GM18868 (cell line): ENCODE data around the gene NUBPL.
A peak's percentile ranks its signal among the peaks of the same experiment; 100 is the strongest.
"Not testable (repeated sequence)": the region's sequence is repeated elsewhere in the genome, so short reads cannot be mapped to it uniquely, and the experiment has no call there.

ENCODE experiments used
- ATAC-seq: cut with Tn5 transposase; IDR thresholded peaks from one replicate; pipeline ENCODE4 v1.9.1; 2021; ENCODE audit warnings: mild to moderate bottlenecking, moderate library complexity; ENCODE audit not compliant: unreplicated experiment

The NUBPL gene

DNA sequence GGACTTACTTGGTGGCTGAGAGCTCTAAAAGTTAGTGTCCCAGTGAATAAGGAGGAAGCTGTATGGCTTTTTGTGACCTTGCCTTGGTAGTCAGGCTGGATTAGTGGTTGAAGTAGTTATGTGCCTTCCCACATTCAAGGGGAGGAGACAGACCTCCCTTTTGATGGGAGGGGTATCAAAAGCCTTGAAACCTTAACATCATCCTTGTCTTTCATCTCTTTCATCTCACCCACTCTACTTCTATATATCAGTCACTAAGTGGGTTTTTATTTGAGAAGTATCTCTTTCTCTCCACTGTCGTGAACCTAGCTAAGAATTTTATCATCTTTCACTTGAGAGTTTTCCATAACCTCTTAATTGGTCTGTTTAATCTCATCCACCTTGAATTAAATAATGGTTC, 15.7 kb downstream of the NUBPL start:
- no peak for ATAC-seq

- ATAC-seq, result no peak
Measured at GRCh38 chr14:31578266-31578665, 17.1 kb downstream of the NUBPL start.

- ATAC-seq, result no peak
Measured at GRCh38 chr14:31578792-31579501, 17.7 kb downstream of the NUBPL start.

- ATAC-seq, result no peak
Measured at GRCh38 chr14:31580234-31580633, 19.0 kb downstream of the NUBPL start.

DNA sequence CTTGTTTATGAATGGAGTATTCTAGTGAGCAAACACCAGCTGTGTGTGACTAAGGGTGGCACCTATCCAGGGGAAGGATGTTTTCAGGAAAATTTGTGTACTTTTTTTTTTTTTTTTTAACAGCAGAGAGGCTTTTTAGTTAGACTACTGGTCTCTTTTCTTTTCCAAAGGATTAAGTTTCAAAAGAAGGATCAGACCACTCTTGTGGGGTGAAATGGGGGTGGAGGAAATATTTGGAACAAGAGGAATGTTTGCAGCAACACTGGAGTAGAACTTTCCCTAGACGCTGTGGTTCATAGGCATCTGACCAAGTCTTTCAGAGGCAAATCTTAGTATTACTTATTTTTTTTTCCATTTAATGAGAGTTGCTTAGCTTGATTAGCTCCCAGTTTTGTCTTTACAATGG, 21.1 kb downstream of the NUBPL start:
- no peak for ATAC-seq

DNA sequence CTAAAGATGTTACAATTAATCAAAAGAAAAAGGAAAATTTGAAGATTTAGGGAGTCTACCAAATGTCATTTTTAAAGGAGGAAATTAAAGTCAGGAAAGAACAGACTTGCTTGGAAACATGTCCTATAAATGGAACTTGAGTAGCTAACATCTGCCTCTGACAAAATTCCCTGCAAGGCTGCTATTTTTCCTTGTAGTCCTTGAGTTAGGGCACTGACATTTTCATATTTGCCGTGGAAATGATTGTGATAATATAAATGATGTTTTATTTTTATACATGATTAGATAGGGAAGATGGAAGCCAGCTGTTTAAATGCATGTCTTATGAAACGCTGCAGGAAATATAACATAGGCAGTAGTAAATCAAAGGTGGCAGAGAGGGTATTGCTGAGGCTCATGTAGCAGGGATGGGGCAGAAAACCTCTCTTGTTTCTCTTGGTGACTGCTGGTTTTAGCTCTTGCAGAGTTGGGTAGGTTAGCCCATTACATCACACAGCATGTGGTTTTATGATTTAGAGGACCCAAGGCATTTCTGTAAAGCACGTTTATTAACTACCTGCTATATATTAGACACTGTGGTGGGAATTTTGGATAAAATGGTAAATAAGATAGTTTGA, 21.7 kb downstream of the NUBPL start:
- ATAC-seq, result no peak

GRCh38 chr14:31590206-31590605, 29.0 kb downstream of the NUBPL start:
- ATAC-seq, result no peak

GRCh38 chr14:31592122-31592521, 30.9 kb downstream of the NUBPL start:
- ATAC-seq, result no peak

DNA sequence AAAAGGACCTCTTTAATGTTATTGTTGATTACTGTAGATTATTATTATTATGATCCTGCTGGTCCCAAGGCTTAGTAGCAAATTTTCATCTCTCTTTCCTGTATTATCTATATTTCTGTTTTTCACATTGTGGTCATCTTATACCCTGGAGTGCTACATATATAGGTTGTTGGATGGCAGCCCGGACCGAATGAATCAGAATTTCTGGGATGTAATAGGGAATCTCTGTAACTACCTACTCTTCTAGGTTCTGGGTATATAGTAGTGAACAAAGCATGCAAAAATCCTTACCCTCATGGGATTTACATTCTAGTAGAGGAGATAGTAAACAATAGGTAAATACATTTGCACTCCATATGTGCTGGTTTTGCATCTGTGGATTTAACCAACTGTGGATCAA, 31.4 kb downstream of the NUBPL start:
- ATAC-seq, result no peak

DNA sequence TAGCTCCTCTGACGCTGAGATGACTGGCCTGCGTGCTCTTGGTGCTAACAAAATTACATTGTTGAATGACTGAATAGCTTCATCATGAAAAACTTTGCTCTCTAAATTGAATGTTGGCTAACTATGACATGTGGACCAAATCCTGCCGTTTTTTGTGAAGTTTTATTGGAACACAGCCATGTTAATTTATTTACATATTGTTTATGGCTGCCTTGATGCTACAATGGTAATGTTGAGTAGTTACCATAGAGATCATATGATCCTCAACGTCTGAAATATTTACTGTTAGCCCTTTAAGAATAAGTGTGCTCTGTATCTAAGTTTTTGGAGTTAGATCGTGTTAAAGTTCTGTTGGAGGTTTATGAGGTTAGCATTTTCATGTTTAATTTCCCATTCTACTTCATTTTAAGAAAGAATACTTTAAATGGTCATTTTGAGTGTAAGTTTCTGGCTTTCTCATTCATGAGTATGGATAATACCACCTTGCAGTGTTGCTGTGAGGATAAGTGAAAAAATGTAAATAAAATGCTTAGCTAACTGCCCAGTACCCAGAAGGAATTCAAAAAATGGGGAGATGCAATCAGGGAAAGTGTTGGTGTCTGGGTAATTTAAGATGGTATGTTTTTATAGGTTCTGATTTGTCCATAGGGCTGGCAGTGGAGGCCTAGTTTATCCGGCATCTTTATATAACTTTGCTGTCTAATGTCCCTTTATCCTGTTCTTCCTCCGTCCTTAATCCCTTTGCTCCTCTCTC, 35.3 kb downstream of the NUBPL start:
- no peak for ATAC-seq

DNA sequence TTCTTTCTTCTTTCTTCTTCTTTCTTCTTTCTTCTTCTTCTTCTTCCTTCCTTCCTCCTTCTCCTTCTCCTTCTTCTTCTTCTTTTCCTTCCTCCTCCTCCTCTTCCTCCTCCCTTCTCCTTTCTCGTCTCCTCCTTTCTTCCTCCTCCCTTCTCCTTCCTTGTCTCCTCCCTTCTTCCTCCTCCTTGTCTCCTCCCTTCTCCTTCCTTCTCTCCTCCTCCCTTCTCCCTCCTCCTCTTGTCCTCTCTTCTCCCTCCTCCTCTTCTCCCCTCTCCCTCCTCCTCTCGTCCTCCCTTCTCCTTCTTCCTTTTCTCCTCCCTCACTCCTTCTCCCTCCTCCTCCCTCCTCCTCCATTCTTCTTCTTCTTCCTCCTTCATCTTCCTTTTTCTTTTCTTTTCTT, 44.5 kb downstream of the NUBPL start:
- no peak for ATAC-seq

DNA sequence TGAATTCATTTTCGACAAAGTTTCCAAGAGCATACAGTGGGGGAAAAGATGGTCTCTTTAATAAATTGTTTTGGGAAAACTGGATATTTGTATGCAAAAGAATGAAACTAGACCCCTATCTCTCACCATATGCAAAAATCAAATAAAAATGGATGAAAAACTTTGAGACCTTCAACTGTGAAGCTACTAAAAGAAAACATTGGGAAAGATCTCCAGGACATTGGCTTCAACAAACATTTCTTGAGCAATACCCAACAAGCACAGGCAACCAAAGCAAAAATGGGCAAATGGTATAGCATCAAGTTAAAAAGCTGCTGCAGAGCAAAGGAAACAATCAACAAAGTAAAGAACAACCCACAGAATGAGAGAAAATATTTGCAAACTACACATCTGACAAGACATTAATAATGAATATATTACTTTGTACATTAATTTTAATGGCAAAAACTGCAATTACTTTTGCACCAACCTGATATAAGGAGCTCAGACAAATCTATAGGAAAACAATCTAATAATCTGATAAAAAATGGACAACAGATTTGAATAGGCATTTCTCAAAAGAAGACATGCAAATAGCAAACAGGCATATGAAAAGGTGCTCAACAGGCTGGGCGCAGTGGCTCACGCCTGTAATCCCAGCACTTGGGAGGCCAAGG, 50.7 kb downstream of the NUBPL start:
- no peak for ATAC-seq

DNA sequence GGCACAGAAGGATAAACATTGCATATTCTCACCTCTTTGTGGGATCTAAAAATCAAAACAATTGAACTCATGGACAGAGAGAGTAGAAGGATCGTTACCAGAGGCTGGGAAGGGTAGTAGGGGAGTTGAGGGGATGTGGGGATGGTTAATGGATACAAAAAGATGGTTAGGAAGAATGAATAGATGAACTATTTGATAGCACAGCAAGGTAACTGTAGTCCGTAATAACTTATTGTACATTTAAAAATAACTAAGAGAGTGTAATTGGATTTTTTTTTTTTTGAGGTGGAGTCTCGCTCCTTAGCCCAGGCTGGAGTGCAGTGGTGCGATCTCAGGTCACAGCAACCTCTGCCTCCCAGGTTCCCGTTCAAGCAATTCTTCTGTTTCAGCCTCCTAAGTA, 52.0 kb downstream of the NUBPL start:
- ATAC-seq, result no peak

DNA sequence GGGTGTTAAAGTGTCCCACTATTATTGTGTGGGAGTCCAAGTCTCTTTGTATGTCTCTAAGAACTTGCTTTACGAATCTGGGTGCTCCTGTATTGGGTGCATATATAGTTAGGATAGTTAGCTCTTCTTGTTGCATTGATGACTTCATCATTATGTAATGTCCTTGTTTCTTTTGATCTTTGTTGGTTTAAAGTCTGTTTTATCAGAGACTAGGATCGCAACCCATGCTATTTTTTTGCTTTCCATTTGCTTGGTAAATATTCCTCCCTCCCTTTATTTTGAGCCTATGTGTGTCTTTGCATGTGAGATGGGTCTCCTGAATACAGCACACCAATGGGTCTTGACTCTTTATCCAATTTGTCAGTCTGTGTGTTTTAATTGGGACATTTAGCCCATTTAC, 57.7 kb downstream of the NUBPL start:
- not testable (repeated sequence) for ATAC-seq

GRCh38 chr14:31619440-31619839, 58.2 kb downstream of the NUBPL start:
- ATAC-seq, result no peak

GRCh38 chr14:31620898-31621297, 59.7 kb downstream of the NUBPL start:
- not testable (repeated sequence) for ATAC-seq

DNA sequence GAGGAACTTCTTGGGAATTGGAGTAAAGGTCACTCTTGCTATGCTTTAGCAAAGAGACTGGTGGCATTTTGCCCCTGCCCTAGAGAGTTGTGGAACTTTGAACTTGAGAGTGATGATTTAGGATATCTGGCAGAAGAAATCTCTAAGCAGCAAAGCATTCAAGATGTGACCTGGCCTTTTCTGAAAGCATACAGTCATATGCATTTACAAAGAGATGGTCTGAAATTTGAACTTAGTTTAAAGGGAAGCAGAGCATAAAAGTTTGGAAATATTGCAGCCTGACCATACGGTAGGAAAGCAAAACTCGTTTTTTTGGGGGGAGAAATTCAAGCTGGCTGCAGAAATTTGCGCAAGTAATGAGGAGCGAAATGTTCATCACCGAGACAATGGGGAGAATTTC, 60.9 kb downstream of the NUBPL start:
- no peak for ATAC-seq

GRCh38 chr14:31652900-31653299, 91.7 kb downstream of the NUBPL start:
- ATAC-seq, result not testable (repeated sequence)

GRCh38 chr14:31657917-31658316, 96.7 kb downstream of the NUBPL start:
- ATAC-seq, result no peak

GRCh38 chr14:31659278-31659677, 98.1 kb downstream of the NUBPL start:
- no peak for ATAC-seq

DNA sequence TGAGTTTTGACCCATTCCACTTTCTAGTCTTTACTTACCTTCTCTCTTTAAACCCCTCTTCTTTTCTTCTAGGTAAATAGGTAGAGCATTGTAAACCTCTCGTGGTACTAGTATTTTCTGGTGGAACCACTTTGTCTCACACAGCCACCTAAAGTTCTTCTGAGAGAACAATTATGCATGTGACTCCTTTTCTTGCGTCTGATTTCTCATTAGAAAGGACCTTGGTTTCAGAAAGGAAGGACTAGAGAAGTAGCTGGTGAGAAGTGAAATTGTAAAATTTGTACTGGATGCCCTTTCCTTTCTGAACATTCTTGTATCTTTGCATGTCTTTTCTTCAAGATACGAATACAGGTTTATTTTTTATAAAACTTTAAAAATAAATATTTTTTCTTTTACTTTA, 99.0 kb downstream of the NUBPL start:
- ATAC-seq, result peak; percentile 86

GRCh38 chr14:31660728-31661127, 99.5 kb downstream of the NUBPL start:
- no peak for ATAC-seq
